SU-DHL-6 (cell line): ENCODE results near the gene ZNF419.
"Not testable (repeated sequence)": the region's sequence is repeated elsewhere in the genome, so short reads cannot be mapped to it uniquely, and the experiment has no call there.

ENCODE experiments used
- H2AFZ ChIP-seq: fragments of 200-600 bp; sonication (generic); 2 replicates; pipeline ENCODE4 v1.6.1; 2014; ENCODE audit warnings: low read depth, mild to moderate bottlenecking, moderate library complexity, mixed read lengths, antibody characterized with exemption, low read length; ENCODE audit not compliant: severe bottlenecking
- H3F3A ChIP-seq: fragments of 200-600 bp; shearing (Covaris generic); 2 replicates; pipeline ENCODE4 v1.6.0; 2016; ENCODE audit warnings: antibody characterized with exemption, mild to moderate bottlenecking; ENCODE audit not compliant: insufficient read depth
- H3K27ac ChIP-seq: fragments of 200-600 bp; sonication (generic); 2 replicates; pipeline ENCODE4 v1.5.1; 2016; ENCODE audit warnings: low read depth, mild to moderate bottlenecking, low read length, moderate library complexity, mixed read lengths
- H3K27me3 ChIP-seq: fragments of 200-600 bp; sonication (generic), shearing (Covaris generic); 2 replicates; pipeline ENCODE4 v1.6.0; 2014; ENCODE audit warnings: mild to moderate bottlenecking, low read length
- H3K36me3 ChIP-seq: fragments of 200-600 bp; sonication (generic); 2 replicates; pipeline ENCODE4 v1.6.1; 2014; ENCODE audit warnings: mild to moderate bottlenecking, low read length, mixed read lengths
- H3K4me2 ChIP-seq: fragments of 300-600, 200-600 bp; shearing (Covaris generic), sonication (generic); 2 replicates; pipeline ENCODE4 v1.6.0; 2014; ENCODE audit warnings: low read length, low read depth, mild to moderate bottlenecking; ENCODE audit not compliant: poor library complexity, severe bottlenecking
- H3K4me3 ChIP-seq: fragments of 200-600 bp; sonication (generic); 2 replicates; pipeline ENCODE4 v1.5.1; 2014; ENCODE audit warnings: antibody characterized with exemption, low read length, mild to moderate bottlenecking, mixed read lengths; ENCODE audit not compliant: insufficient read depth, poor library complexity, severe bottlenecking
- H3K79me2 ChIP-seq: fragments of 200-600 bp; sonication (generic); 2 replicates; pipeline ENCODE4 v1.6.1; 2014; ENCODE audit warnings: mild to moderate bottlenecking, low read length, moderate library complexity; ENCODE audit not compliant: insufficient read depth
- H3K9ac ChIP-seq: fragments of 200-600 bp; sonication (generic); 2 replicates; pipeline ENCODE4 v1.7.0; 2014; ENCODE audit warnings: mild to moderate bottlenecking, low read length
- H3K9me2 ChIP-seq: fragments of 200-600 bp; sonication (generic); replicated peaks from 2 replicates; pipeline ENCODE4 v1.6.1; 2014; ENCODE audit warnings: low read length; ENCODE audit not compliant: insufficient read depth
- H3K9me3 ChIP-seq: fragments of 200-600 bp; sonication (generic); 2 replicates; pipeline ENCODE4 v1.6.1; 2014; ENCODE audit warnings: low read length, mixed read lengths; ENCODE audit not compliant: insufficient read depth
- H4K20me1 ChIP-seq: fragments of 200-600 bp; sonication (generic); 2 replicates; pipeline ENCODE4 v1.6.1; 2014; ENCODE audit warnings: low read depth, mild to moderate bottlenecking, antibody characterized with exemption, low read length, moderate library complexity, mixed read lengths
- EZH2phosphoT487 ChIP-seq: fragments of 200-600 bp; sonication (generic), shearing (Covaris generic); conservative IDR thresholded peaks from 2 replicates; pipeline ENCODE4 v1.6.1; 2018; ENCODE audit warnings: mild to moderate bottlenecking, antibody characterized with exemption, low read length, moderate library complexity, mixed read lengths
- TF ChIP-seq, protein P1 (sequence below): fragments of 200-600 bp; sonication (generic); IDR thresholded peaks from one replicate; pipeline ENCODE4 v1.5.1; 2017; ENCODE audit warnings: antibody characterized with exemption, mild to moderate bottlenecking, low read length, moderate library complexity; ENCODE audit not compliant: insufficient read depth, poor library complexity, severe bottlenecking

Gene ZNF419

DNA sequence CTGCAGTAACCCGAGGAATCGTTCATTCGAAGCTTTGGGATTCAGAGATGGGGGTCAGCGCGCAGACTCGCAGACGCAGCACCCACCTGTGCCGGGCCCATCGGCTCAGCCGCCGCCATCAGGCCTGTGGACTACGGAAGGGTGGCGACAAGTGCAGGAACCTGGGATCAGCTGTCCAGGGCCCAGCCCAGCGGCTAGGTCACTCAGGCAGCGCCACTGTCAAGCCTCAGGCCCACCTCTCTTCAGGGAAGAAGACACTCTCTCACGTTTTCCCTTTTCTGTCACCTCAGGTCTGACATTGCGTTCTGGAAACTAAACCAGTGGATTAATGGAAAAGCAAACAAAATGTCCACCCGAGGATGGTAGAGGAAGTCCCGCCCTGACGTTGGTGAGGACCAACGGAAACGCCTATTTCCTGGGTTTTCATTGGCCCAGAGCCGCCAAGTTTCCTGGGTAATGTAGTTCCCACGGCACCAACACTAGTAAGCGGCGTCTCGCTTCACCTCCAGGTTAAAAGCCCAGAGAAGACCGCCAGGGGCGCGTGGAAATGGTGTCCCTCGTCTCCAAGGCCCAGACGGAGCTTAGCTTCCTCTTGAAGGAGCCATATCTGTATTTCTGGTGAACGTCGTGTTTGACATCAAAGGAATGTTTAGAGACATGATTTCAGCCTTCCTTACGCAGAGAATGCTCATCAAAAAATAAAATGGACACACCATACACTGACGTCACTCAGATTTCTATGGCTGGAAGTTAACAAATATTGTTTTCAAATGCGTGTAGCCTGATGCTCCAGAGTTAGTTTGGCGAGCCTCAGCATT lies 10.2 kb upstream of the ZNF419 start, which contains the start of gene ZNF772:
Gene ZNF772, minus strand, starts transcription at position 376 of the 818 bp plus-strand sequence. Its CDS starts 257 bp downstream, at position 119.
- peak within 1 kb of the TSS; percentile 20 for H3K4me2 ChIP-seq
- H3K9me3 ChIP-seq, result peaks cover 23% of the 10 kb centered on the region; the same call in 1 of the 2 replicates
- no peaks in the 10 kb centered on the region for H3F3A ChIP-seq
- H3K4me3 ChIP-seq, result no peak within 1 kb of the TSS
- H2AFZ ChIP-seq, result peak within 1 kb of the TSS; percentile 56
- no peaks in the 10 kb centered on the region for H3K27me3 ChIP-seq
- no peaks in the 10 kb centered on the region for H4K20me1 ChIP-seq
- TF ChIP-seq, protein P1, sequence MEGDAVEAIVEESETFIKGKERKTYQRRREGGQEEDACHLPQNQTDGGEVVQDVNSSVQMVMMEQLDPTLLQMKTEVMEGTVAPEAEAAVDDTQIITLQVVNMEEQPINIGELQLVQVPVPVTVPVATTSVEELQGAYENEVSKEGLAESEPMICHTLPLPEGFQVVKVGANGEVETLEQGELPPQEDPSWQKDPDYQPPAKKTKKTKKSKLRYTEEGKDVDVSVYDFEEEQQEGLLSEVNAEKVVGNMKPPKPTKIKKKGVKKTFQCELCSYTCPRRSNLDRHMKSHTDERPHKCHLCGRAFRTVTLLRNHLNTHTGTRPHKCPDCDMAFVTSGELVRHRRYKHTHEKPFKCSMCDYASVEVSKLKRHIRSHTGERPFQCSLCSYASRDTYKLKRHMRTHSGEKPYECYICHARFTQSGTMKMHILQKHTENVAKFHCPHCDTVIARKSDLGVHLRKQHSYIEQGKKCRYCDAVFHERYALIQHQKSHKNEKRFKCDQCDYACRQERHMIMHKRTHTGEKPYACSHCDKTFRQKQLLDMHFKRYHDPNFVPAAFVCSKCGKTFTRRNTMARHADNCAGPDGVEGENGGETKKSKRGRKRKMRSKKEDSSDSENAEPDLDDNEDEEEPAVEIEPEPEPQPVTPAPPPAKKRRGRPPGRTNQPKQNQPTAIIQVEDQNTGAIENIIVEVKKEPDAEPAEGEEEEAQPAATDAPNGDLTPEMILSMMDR, result no peak
- no peak for TF ChIP-seq EZH2phosphoT487
- H3K36me3 ChIP-seq, result no peaks in the 10 kb centered on the region
- no peak within 1 kb of the TSS for H3K27ac ChIP-seq
- no peaks in the 10 kb centered on the region for H3K9me2 ChIP-seq
- H3K79me2 ChIP-seq, result no peaks in the 10 kb centered on the region
- no peak within 1 kb of the TSS for H3K9ac ChIP-seq

DNA sequence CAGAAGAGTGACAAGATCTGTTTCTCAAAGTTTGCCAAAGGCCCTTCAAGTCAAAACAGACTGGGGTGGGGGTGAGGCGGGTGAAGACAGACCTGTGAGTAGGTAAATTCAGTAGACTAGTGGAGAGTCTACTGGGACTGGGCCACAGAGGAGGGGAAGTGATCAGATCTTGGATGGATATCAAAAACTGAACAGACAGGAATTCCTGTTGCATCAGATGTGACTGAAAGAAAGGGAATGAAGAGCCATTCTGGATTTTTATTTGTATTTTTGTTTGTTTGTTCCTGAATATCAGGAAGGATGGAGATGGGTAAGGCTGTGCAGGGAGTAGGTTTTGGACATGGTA lies 722 bp downstream of the ZNF419 start:
- not testable (repeated sequence) for H3F3A ChIP-seq, H3K36me3 ChIP-seq, H3K9me2 ChIP-seq, H3K9me3 ChIP-seq, H3K9ac ChIP-seq, H3K27ac ChIP-seq, H3K4me3 ChIP-seq, H3K79me2 ChIP-seq, H3K27me3 ChIP-seq, H4K20me1 ChIP-seq, H2AFZ ChIP-seq
- H3K4me2 ChIP-seq, result peak overlapping the region; percentile 39

DNA sequence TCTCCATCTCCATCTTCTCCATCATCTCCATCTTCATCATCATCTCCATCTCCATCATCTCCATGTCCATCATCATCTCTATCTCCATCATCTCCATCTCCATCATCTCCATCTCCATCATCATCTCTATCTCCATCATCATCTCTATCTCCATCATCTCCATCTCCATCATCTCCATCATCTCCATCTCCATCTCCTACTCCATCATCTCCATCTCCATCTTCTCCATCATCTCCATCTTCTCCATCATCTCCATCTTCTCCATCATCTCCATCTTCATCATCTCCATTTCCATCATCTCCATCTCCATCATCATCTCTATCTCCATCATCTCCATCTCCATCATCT lies 11.8 kb downstream of the ZNF419 start:
- Histone ChIP-seq H2AFZ (peak overlapping the region; percentile 32), H3K4me2 (peak overlapping the region; percentile 31)
- H4K20me1 ChIP-seq, H3K79me2 ChIP-seq, H3K9me2 ChIP-seq, H3K4me3 ChIP-seq, H3F3A ChIP-seq, H3K27ac ChIP-seq, H3K27me3 ChIP-seq, H3K9me3 ChIP-seq, H3K36me3 ChIP-seq, H3K9ac ChIP-seq: not testable (repeated sequence)

DNA sequence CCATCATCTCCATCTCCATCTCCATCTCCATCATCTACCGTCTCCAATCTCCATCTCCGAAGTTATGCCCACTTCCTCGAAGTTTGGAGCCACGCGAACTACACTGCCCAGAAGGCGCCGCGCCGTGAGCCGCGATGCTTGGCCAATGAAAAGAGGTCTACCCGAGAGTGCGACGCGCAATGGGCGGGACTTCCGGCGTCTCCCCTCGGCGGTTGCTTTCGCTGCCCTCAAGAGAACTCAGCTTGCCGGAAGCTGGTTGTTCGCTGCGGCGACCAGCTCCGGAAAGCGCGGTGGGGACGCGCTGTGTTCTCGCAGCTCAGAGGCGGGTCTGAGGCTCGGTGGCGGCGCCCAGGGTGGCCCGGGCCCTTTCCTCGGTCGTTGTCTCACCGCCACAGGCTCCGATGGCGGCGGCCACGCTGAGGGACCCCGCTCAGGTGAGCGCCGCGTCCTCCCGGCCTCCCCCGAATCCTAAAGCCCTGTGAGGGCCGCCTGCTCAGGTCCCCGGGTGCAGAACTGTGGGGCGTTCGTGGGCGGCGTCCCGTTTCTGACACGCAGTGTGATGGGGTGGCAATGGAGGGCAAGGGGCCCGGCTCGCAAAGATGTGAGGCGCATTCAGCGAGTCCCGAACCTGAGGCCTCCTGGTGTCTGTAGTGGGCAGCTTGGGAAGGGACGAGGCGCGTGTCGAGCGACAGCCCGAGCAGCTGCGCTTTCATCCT lies 12.3 kb downstream of the ZNF419 start, which contains the start of gene ZNF773:
Gene ZNF773, plus strand, starts transcription at position 259 of the 716 bp plus-strand sequence. Its CDS starts 143 bp downstream, at position 402.
- H3K4me2 ChIP-seq, result peak within 1 kb of the TSS; percentile 52
- H3K9ac ChIP-seq, result peak within 1 kb of the TSS; percentile 65
- not testable (repeated sequence) for H3K9me2 ChIP-seq, H3K27ac ChIP-seq, H4K20me1 ChIP-seq, H3K36me3 ChIP-seq, H3F3A ChIP-seq, H3K9me3 ChIP-seq, H3K27me3 ChIP-seq, H3K79me2 ChIP-seq
- peak within 1 kb of the TSS; percentile 32 for H2AFZ ChIP-seq
- H3K4me3 ChIP-seq, result peak within 1 kb of the TSS; percentile 52

DNA sequence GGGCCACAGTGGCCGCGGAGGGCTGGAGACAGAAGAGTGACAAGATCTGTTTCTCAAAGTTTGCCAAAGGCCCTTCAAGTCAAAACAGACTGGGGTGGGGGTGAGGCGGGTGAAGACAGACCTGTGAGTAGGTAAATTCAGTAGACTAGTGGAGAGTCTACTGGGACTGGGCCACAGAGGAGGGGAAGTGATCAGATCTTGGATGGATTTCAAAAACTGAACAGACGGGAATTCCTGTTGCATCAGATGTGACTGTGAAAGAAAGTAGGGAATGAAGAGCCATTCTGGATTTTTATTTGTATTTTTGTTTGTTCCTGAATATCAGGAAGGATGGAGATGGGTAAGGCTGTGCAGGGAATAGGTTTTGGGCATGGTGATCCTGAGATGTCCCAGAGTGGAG lies 12.8 kb downstream of the ZNF419 start:
- not testable (repeated sequence) for H3K36me3 ChIP-seq, H3K27ac ChIP-seq
- peak overlapping the region; percentile 52 for H3K4me2 ChIP-seq

More for the DNA sequence above, 12.8 kb downstream of the ZNF419 start:
- H3K4me3 ChIP-seq, result peak overlapping the region; percentile 40
- not testable (repeated sequence) for H2AFZ ChIP-seq, H3F3A ChIP-seq, H3K27me3 ChIP-seq, H4K20me1 ChIP-seq, H3K9me2 ChIP-seq, H3K9me3 ChIP-seq, H3K79me2 ChIP-seq
- peak overlapping the region; percentile 65 for H3K9ac ChIP-seq
